HG02642 (cell line): ENCODE measurements around the gene PPP1R26.
"Not testable (repeated sequence)": the region's sequence is repeated elsewhere in the genome, so short reads cannot be mapped to it uniquely, and the experiment has no call there.

Experiments
- ATAC-seq: cut with Tn5 transposase; IDR thresholded peaks from one replicate; pipeline ENCODE4 v1.9.1; 2021; ENCODE audit warnings: mild to moderate bottlenecking; ENCODE audit not compliant: unreplicated experiment, poor library complexity

Gene PPP1R26

GRCh38 chr9:135535631-135536030 lies 56.0 kb downstream of the PPP1R26 start:
- ATAC-seq, result not testable (repeated sequence)

- ATAC-seq, result no peak
These were observed 56.6 kb downstream of the PPP1R26 start for GRCh38 chr9:135536216-135536615.
